Measurements from ENCODE around the gene ERC1. TPM values are rescaled to one million over a fixed set of nuclear protein-coding genes. Genes with fewer than 3 reads are reported as not detected.

Gene ERC1
- total and polyA plus RNA-seq, 12 donors: 6.5 to 67.5 (median 47.5) TPM

GRCh38 chr12:1173781-1174617 lies 183.0 kb downstream of the ERC1 start:
- Histone ChIP-seq H3K27me3 (no peaks in the 10 kb centered on the region), H3K36me3 (peaks cover 0 to 8% (median 0%) of the 10 kb centered on the region in 9 donors), H3K4me1 (peaks cover 0 to 18% (median 4%) of the 10 kb centered on the region in 9 donors), H3K27ac (no peak overlapping the region), H3K4me3 (no peak overlapping the region), H3K9me3 (no peaks in the 10 kb centered on the region)
- TF ChIP-seq CTCF (IDR thresholded peaks at IDR 0.05): no peak
- DNase-seq: no peak
- intact Hi-C loops (cut with DNase I): no loop called here
- no peak for ATAC-seq
- WGBS, 2 donors: 68 to 69% methylated on average over 8 of the region's 8 CpGs

GRCh38 chr12:1174659-1175058 lies 183.6 kb downstream of the ERC1 start:
- intact Hi-C loops (cut with DNase I): no loop called here
- no peak overlapping the region for H3K4me3 ChIP-seq
- no peak for ATAC-seq
- 91 to 98% methylated on average over 2 of the region's 2 CpGs for WGBS, 2 donors
- peaks cover 0 to 18% (median 4%) of the 10 kb centered on the region in 9 donors for H3K4me1 ChIP-seq
- peaks cover 0 to 7% (median 0%) of the 10 kb centered on the region in 9 donors for H3K36me3 ChIP-seq
- DNase-seq: no peak
- no peak overlapping the region for H3K27ac ChIP-seq
- TF ChIP-seq CTCF (IDR thresholded peaks at IDR 0.05): no peak
- no peaks in the 10 kb centered on the region for H3K27me3 ChIP-seq
- no peaks in the 10 kb centered on the region for H3K9me3 ChIP-seq

GRCh38 chr12:1176191-1176590 lies 185.2 kb downstream of the ERC1 start:
- Histone ChIP-seq H3K27ac (no peak overlapping the region), H3K4me3 (no peak overlapping the region), H3K36me3 (peaks cover 0 to 15% (median 0%) of the 10 kb centered on the region in 9 donors), H3K9me3 (no peaks in the 10 kb centered on the region), H3K4me1 (peaks cover 0 to 16% (median 4%) of the 10 kb centered on the region in 9 donors), H3K27me3 (no peaks in the 10 kb centered on the region)
- ATAC-seq (no peak), DNase-seq (no peak)
- intact Hi-C loops (cut with DNase I): no loop called here
- TF ChIP-seq CTCF (IDR thresholded peaks at IDR 0.05): no peak

GRCh38 chr12:1179128-1179527 lies 188.1 kb downstream of the ERC1 start:
- TF ChIP-seq CTCF (IDR thresholded peaks at IDR 0.05): no peak
- intact Hi-C loops (cut with DNase I): no loop called here
- peaks cover 0 to 42% (median 7%) of the 10 kb centered on the region in 9 donors for H3K36me3 ChIP-seq
- no peak for ATAC-seq
- H3K9me3 ChIP-seq: no peaks in the 10 kb centered on the region
- H3K27me3 ChIP-seq: no peaks in the 10 kb centered on the region
- no peak overlapping the region for H3K27ac ChIP-seq
- DNase-seq: no peak
- H3K4me3 ChIP-seq: no peak overlapping the region
- WGBS, 2 donors: 88 to 94% methylated on average over 1 of the region's 1 CpG
- peaks cover 0 to 5% (median 0%) of the 10 kb centered on the region in 9 donors for H3K4me1 ChIP-seq

Measured in heart right ventricle (tissue), 16 donors.